ENCODE data around the gene LHX3.

The LHX3 gene

GRCh38 chr9:136242248-136242647 lies 37.3 kb upstream of the LHX3 start:
- Histone ChIP-seq H3K4me3 (ENCODE audit: low read depth, low read length) (no peak overlapping the region), H3K4ac (ENCODE audit: low read depth, low read length) (no peak overlapping the region), H3K27me3 (ENCODE audit: insufficient read depth, low read length) (no peaks in the 10 kb centered on the region), H2AFZ (ENCODE audit: insufficient read depth, low read length, poor library complexity) (no peak overlapping the region), H2BK12ac (ENCODE audit: low read length) (no peak overlapping the region), H3K79me1 (ENCODE audit: low read length) (no peaks in the 10 kb centered on the region), H3K27ac (ENCODE audit: low read depth, low read length) (no peak overlapping the region), H4K8ac (ENCODE audit: low read depth, low read length) (no peak overlapping the region), H2AK5ac (ENCODE audit: low read length) (no peak overlapping the region), H3K9me3 (ENCODE audit: insufficient read depth, low read depth, low read length) (no peaks in the 10 kb centered on the region), H3K9ac (ENCODE audit: low read length) (no peak overlapping the region), H4K91ac (ENCODE audit: low read depth, low read length) (no peak overlapping the region), H3K4me1 (ENCODE audit: control insufficient read depth in 1 of 2, insufficient read depth in 2 of 2, low read length in 2 of 2) (peaks cover 7% of the 10 kb centered on the region in 2 experiments), H4K12ac (ENCODE audit: low read depth, low read length) (no peak overlapping the region), H3K36me3 (ENCODE audit: control insufficient read depth in 1 of 2, insufficient read depth in 2 of 2, low read length in 2 of 2) (no peaks in the 10 kb centered on the region), H3K4me2 (ENCODE audit: low read length) (no peak overlapping the region), H3K14ac (ENCODE audit: low read length) (no peak overlapping the region), H2BK5ac (ENCODE audit: low read depth, low read length, poor library complexity) (no peak overlapping the region), H3K79me2 (ENCODE audit: control insufficient read depth, insufficient read depth, low read length, poor library complexity) (no peaks in the 10 kb centered on the region), H2BK120ac (ENCODE audit: insufficient read depth, low read length, poor library complexity) (no peak overlapping the region), H3K23ac (ENCODE audit: low read length) (no peak overlapping the region), H3K18ac (ENCODE audit: low read length) (no peak overlapping the region)
- WGBS (ENCODE audit: extremely low coverage, insufficient coverage, insufficient read length), result no CpG with 5 or more reads among the region's 8 CpGs
- DNase-seq, result no peak

- Histone ChIP-seq H3K14ac (ENCODE audit: low read length) (no peak overlapping the region), H3K79me1 (ENCODE audit: low read length) (no peaks in the 10 kb centered on the region), H3K79me2 (ENCODE audit: control insufficient read depth, insufficient read depth, low read length, poor library complexity) (no peaks in the 10 kb centered on the region), H3K27me3 (ENCODE audit: insufficient read depth, low read length) (no peaks in the 10 kb centered on the region), H3K36me3 (ENCODE audit: control insufficient read depth in 1 of 2, insufficient read depth in 2 of 2, low read length in 2 of 2) (no peaks in the 10 kb centered on the region), H4K91ac (ENCODE audit: low read depth, low read length) (no peak overlapping the region), H3K4me3 (ENCODE audit: low read depth, low read length) (no peak overlapping the region), H3K4me2 (ENCODE audit: low read length) (no peak overlapping the region), H4K8ac (ENCODE audit: low read depth, low read length) (no peak overlapping the region), H2AFZ (ENCODE audit: insufficient read depth, low read length, poor library complexity) (no peak overlapping the region), H2BK120ac (ENCODE audit: insufficient read depth, low read length, poor library complexity) (no peak overlapping the region), H3K4me1 (ENCODE audit: control insufficient read depth in 1 of 2, insufficient read depth in 2 of 2, low read length in 2 of 2) (peaks cover 7% of the 10 kb centered on the region in 2 experiments), H2AK5ac (ENCODE audit: low read length) (no peak overlapping the region), H3K9me3 (ENCODE audit: insufficient read depth, low read depth, low read length) (no peaks in the 10 kb centered on the region), H2BK12ac (ENCODE audit: low read length) (no peak overlapping the region), H3K18ac (ENCODE audit: low read length) (no peak overlapping the region), H3K27ac (ENCODE audit: low read depth, low read length) (no peak overlapping the region), H3K4ac (ENCODE audit: low read depth, low read length) (no peak overlapping the region), H2BK5ac (ENCODE audit: low read depth, low read length, poor library complexity) (no peak overlapping the region), H3K23ac (ENCODE audit: low read length) (no peak overlapping the region), H4K12ac (ENCODE audit: low read depth, low read length) (no peak overlapping the region), H3K9ac (ENCODE audit: low read length) (no peak overlapping the region)
- WGBS (ENCODE audit: extremely low coverage, insufficient coverage, insufficient read length), result no CpG with 5 or more reads among the region's 13 CpGs
- DNase-seq, result no peak
These were observed 36.6 kb upstream of the LHX3 start for GRCh38 chr9:136241542-136241941.

GRCh38 chr9:136240941-136241340 lies 36.0 kb upstream of the LHX3 start:
- Histone ChIP-seq H3K27me3 (ENCODE audit: insufficient read depth, low read length) (no peaks in the 10 kb centered on the region), H3K9ac (ENCODE audit: low read length) (no peak overlapping the region), H3K27ac (ENCODE audit: low read depth, low read length) (no peak overlapping the region), H3K4me1 (ENCODE audit: control insufficient read depth in 1 of 2, insufficient read depth in 2 of 2, low read length in 2 of 2) (peaks cover 7% of the 10 kb centered on the region in 2 experiments), H3K14ac (ENCODE audit: low read length) (no peak overlapping the region), H2AFZ (ENCODE audit: insufficient read depth, low read length, poor library complexity) (no peak overlapping the region), H2BK120ac (ENCODE audit: insufficient read depth, low read length, poor library complexity) (no peak overlapping the region), H3K23ac (ENCODE audit: low read length) (no peak overlapping the region), H4K8ac (ENCODE audit: low read depth, low read length) (no peak overlapping the region), H2AK5ac (ENCODE audit: low read length) (no peak overlapping the region), H3K36me3 (ENCODE audit: control insufficient read depth in 1 of 2, insufficient read depth in 2 of 2, low read length in 2 of 2) (peaks cover 4 to 5% of the 10 kb centered on the region in 2 experiments), H3K4ac (ENCODE audit: low read depth, low read length) (no peak overlapping the region), H3K18ac (ENCODE audit: low read length) (no peak overlapping the region), H3K79me1 (ENCODE audit: low read length) (no peaks in the 10 kb centered on the region), H3K79me2 (ENCODE audit: control insufficient read depth, insufficient read depth, low read length, poor library complexity) (no peaks in the 10 kb centered on the region), H2BK5ac (ENCODE audit: low read depth, low read length, poor library complexity) (no peak overlapping the region), H4K91ac (ENCODE audit: low read depth, low read length) (no peak overlapping the region), H3K4me3 (ENCODE audit: low read depth, low read length) (no peak overlapping the region), H2BK12ac (ENCODE audit: low read length) (no peak overlapping the region), H3K4me2 (ENCODE audit: low read length) (no peak overlapping the region), H4K12ac (ENCODE audit: low read depth, low read length) (no peak overlapping the region), H3K9me3 (ENCODE audit: insufficient read depth, low read depth, low read length) (no peaks in the 10 kb centered on the region)
- no peak for DNase-seq
- no CpG with 5 or more reads among the region's 20 CpGs for WGBS (ENCODE audit: extremely low coverage, insufficient coverage, insufficient read length)

GRCh38 chr9:136239983-136240330 lies 35.0 kb upstream of the LHX3 start:
- DNase-seq, result no peak
- Histone ChIP-seq H2BK12ac (ENCODE audit: low read length) (no peak overlapping the region), H3K4ac (ENCODE audit: low read depth, low read length) (no peak overlapping the region), H3K9ac (ENCODE audit: low read length) (no peak overlapping the region), H3K27me3 (ENCODE audit: insufficient read depth, low read length) (no peaks in the 10 kb centered on the region), H3K79me1 (ENCODE audit: low read length) (no peaks in the 10 kb centered on the region), H4K8ac (ENCODE audit: low read depth, low read length) (no peak overlapping the region), H3K4me2 (ENCODE audit: low read length) (no peak overlapping the region), H2BK120ac (ENCODE audit: insufficient read depth, low read length, poor library complexity) (no peak overlapping the region), H3K4me3 (ENCODE audit: low read depth, low read length) (no peak overlapping the region), H3K4me1 (ENCODE audit: control insufficient read depth in 1 of 2, insufficient read depth in 2 of 2, low read length in 2 of 2) (peaks cover 5 to 6% of the 10 kb centered on the region in 2 experiments), H3K18ac (ENCODE audit: low read length) (no peak overlapping the region), H2BK5ac (ENCODE audit: low read depth, low read length, poor library complexity) (no peak overlapping the region), H3K23ac (ENCODE audit: low read length) (no peak overlapping the region), H4K12ac (ENCODE audit: low read depth, low read length) (no peak overlapping the region), H3K79me2 (ENCODE audit: control insufficient read depth, insufficient read depth, low read length, poor library complexity) (no peaks in the 10 kb centered on the region), H3K14ac (ENCODE audit: low read length) (no peak overlapping the region), H3K9me3 (ENCODE audit: insufficient read depth, low read depth, low read length) (no peaks in the 10 kb centered on the region), H2AK5ac (ENCODE audit: low read length) (no peak overlapping the region), H3K36me3 (ENCODE audit: control insufficient read depth in 1 of 2, insufficient read depth in 2 of 2, low read length in 2 of 2) (peaks cover 7 to 9% of the 10 kb centered on the region in 2 experiments), H3K27ac (ENCODE audit: low read depth, low read length) (no peak overlapping the region), H2AFZ (ENCODE audit: insufficient read depth, low read length, poor library complexity) (no peak overlapping the region), H4K91ac (ENCODE audit: low read depth, low read length) (no peak overlapping the region)
- WGBS (ENCODE audit: extremely low coverage, insufficient coverage, insufficient read length), result no CpG with 5 or more reads among the region's 2 CpGs
